CD4-positive, alpha-beta memory T cell (primary cell): ENCODE results near the gene MIPEP. TPM values are rescaled to one million over a fixed set of nuclear protein-coding genes. Genes with fewer than 3 reads are reported as not detected.

Experiments used
- CTCF ChIA-PET: fragments of 350-600 bp; sonication (Branson Sonifier 250); formaldehyde crosslinking; loops from one replicate; lab custom pipeline; 2021; ENCODE audit warnings: inconsistent platforms; ENCODE audit not compliant: partially characterized antibody; lab: Charles Lee
- POLR2A ChIA-PET: fragments of 350-600 bp; sonication (Branson Sonifier 250); formaldehyde crosslinking; loops from one replicate; lab custom pipeline; 2021; ENCODE audit not compliant: partially characterized antibody; lab: Charles Lee
- DNase-seq, 5 donors: peaks; one replicate each; pipeline versions ENCODE4 v3.0.0 to v3.0.0-alpha.2; 2020 to 2022; ENCODE audit warnings: mixed read lengths in 1 of 5
- H3K27ac ChIP-seq: one replicate; pipeline ENCODE4 v1.7.0; 2013; ENCODE audit warnings: low read depth, low read length
- H3K27me3 ChIP-seq: 2 replicates; pipeline ENCODE4 v1.7.0; 2013; ENCODE audit warnings: mild to moderate bottlenecking, low read length, moderate library complexity; ENCODE audit not compliant: insufficient read depth
- H3K36me3 ChIP-seq: 2 replicates; pipeline ENCODE4 v1.7.0; 2013; ENCODE audit warnings: mild to moderate bottlenecking, low read length, moderate library complexity; ENCODE audit not compliant: insufficient read depth
- H3K4me1 ChIP-seq: 2 replicates; pipeline ENCODE4 v1.7.0; 2013; ENCODE audit warnings: mild to moderate bottlenecking, low read length, moderate library complexity; ENCODE audit not compliant: insufficient read depth
- H3K4me3 ChIP-seq, 2 donors: one replicate each; pipeline ENCODE4 v1.7.0; 2013; ENCODE audit warnings: low read length in 2 of 2, mild to moderate bottlenecking in 1 of 2
- H3K9me3 ChIP-seq, 2 donors: one replicate each; pipeline ENCODE4 v1.7.0; 2013; ENCODE audit warnings: low read length in 2 of 2, control low read depth in 1 of 2; ENCODE audit not compliant: control insufficient read depth in 1 of 2
- H3K27ac Mint-ChIP-seq, 7 donors: one replicate each; pipeline ENCODE4 v1.8.0; 2020 to 2021; ENCODE audit warnings: mixed read lengths in 7 of 7, mild to moderate bottlenecking in 6 of 7, inconsistent platforms in 3 of 7, moderate library complexity in 3 of 7
- H3K27me3 Mint-ChIP-seq, 2 donors: one replicate each; pipeline ENCODE4 v1.8.0; 2020 to 2021; ENCODE audit warnings: mixed read lengths in 2 of 2
- H3K36me3 Mint-ChIP-seq, 2 donors: one replicate each; pipeline ENCODE4 v1.8.0; 2020 to 2021; ENCODE audit warnings: mixed read lengths in 2 of 2, inconsistent platforms in 1 of 2, mild to moderate bottlenecking in 1 of 2
- H3K4me1 Mint-ChIP-seq, 4 donors: one replicate each; pipeline ENCODE4 v1.8.0; 2020 to 2021; ENCODE audit warnings: mixed read lengths in 4 of 4, mild to moderate bottlenecking in 1 of 4
- H3K4me3 Mint-ChIP-seq, 8 donors: one replicate each; pipeline ENCODE4 v1.8.0; 2020 to 2021; ENCODE audit warnings: mixed read lengths in 8 of 8, mild to moderate bottlenecking in 7 of 8, moderate library complexity in 6 of 8, inconsistent platforms in 3 of 8
- H3K9me3 Mint-ChIP-seq, 8 donors: one replicate each; pipeline ENCODE4 v1.8.0; 2020 to 2021; ENCODE audit warnings: mixed read lengths in 8 of 8, mild to moderate bottlenecking in 5 of 8, inconsistent platforms in 3 of 8, moderate library complexity in 1 of 8
- intact Hi-C: fragments of 100-400 bp; cut with micrococcal nuclease; formaldehyde crosslinking; loops from one replicate; pipeline ENCODE4 v1.15.1; 2023
- polyA plus RNA-seq, 2 donors: library from polyadenylated mRNA; unstranded; fragments of 300-500 nt; fragmentation: Illumina TruSeq; gene quantifications; one replicate each; pipeline ENCODE4 v1.2.3, GENCODE V29; 2021
- total RNA-seq, 2 experiments: library from RNA; stranded (reverse); gene quantifications; one replicate each; pipeline ENCODE4 v1.2.3, GENCODE V29; 2021

Gene MIPEP
- total and polyA plus RNA-seq, 4 experiments from 2014 or later = 8.8 to 16.4 (median 12.2) TPM

DNA sequence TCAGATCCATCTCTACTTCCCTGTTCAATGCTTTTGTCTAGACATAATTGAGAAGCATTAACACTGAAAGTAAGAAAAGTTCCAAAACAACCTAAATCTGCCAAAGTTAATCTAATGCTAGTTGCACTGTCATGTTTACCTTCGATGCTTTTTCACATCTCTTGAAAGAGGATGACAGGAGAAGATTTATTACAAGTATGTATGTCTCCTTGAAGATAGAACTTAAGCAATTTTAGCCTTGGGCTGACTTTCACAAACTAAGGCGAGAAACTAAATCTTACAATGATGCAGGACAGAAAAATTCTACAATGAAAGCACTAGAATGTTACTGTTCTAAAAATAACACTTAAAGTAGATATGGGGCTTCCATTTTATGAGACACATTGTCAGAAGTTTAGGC lies 64.0 kb downstream of the MIPEP start:
- Histone ChIP-seq H3K4me1 (no peaks in the 10 kb centered on the region), H3K9me3 (no peaks in the 10 kb centered on the region), H3K4me3 (no peak overlapping the region), H3K27ac (no peak overlapping the region), H3K36me3 (no peaks in the 10 kb centered on the region), H3K27me3 (no peaks in the 10 kb centered on the region)
- ChIA-PET CTCF (no interaction called here), POLR2A (no interaction called here)
- peaks cover 0 to 11% (median 2%) of the 10 kb centered on the region in 8 donors for H3K9me3 Mint-ChIP-seq
- H3K36me3 Mint-ChIP-seq = peaks cover 36 to 57% of the 10 kb centered on the region in 2 donors
- H3K4me3 Mint-ChIP-seq = no peak overlapping the region
- H3K4me1 Mint-ChIP-seq = peaks cover 0 to 1% (median 0%) of the 10 kb centered on the region in 4 donors
- intact Hi-C loops = no loop called here
- no peaks in the 10 kb centered on the region for H3K27me3 Mint-ChIP-seq
- no peak for DNase-seq
- H3K27ac Mint-ChIP-seq = no peak overlapping the region

- intact Hi-C loops = no loop called here
- Mint-ChIP-seq H3K4me3 (no peak overlapping the region), H3K27ac (no peak overlapping the region), H3K36me3 (peaks cover 38 to 60% of the 10 kb centered on the region in 2 donors), H3K4me1 (no peaks in the 10 kb centered on the region), H3K27me3 (no peaks in the 10 kb centered on the region), H3K9me3 (peaks cover 0 to 11% (median 2%) of the 10 kb centered on the region in 8 donors)
- Histone ChIP-seq H3K4me3 (no peak overlapping the region), H3K27me3 (no peaks in the 10 kb centered on the region), H3K4me1 (no peaks in the 10 kb centered on the region), H3K27ac (no peak overlapping the region), H3K36me3 (no peaks in the 10 kb centered on the region), H3K9me3 (no peaks in the 10 kb centered on the region)
- ChIA-PET POLR2A (no interaction called here), CTCF (no interaction called here)
- no peak for DNase-seq
Measured at GRCh38 chr13:23824371-23824770, 64.8 kb downstream of the MIPEP start.

- Histone ChIP-seq H3K36me3 (no peaks in the 10 kb centered on the region), H3K4me1 (peaks cover 14% of the 10 kb centered on the region), H3K27me3 (no peaks in the 10 kb centered on the region), H3K27ac (no peak overlapping the region), H3K4me3 (no peak overlapping the region), H3K9me3 (no peaks in the 10 kb centered on the region)
- DNase-seq = no peak
- CTCF ChIA-PET = no interaction called here
- peaks cover 36 to 60% of the 10 kb centered on the region in 2 donors for H3K36me3 Mint-ChIP-seq
- POLR2A ChIA-PET = no interaction called here
- H3K27ac Mint-ChIP-seq = no peak overlapping the region
- H3K9me3 Mint-ChIP-seq = peaks cover 0 to 11% (median 2%) of the 10 kb centered on the region in 8 donors
- intact Hi-C loops = no loop called here
- no peaks in the 10 kb centered on the region for H3K27me3 Mint-ChIP-seq
- peaks cover 5 to 8% (median 7%) of the 10 kb centered on the region in 4 donors for H3K4me1 Mint-ChIP-seq
- H3K4me3 Mint-ChIP-seq = no peak overlapping the region
Measured at GRCh38 chr13:23822252-23822824, 66.9 kb downstream of the MIPEP start.

DNA sequence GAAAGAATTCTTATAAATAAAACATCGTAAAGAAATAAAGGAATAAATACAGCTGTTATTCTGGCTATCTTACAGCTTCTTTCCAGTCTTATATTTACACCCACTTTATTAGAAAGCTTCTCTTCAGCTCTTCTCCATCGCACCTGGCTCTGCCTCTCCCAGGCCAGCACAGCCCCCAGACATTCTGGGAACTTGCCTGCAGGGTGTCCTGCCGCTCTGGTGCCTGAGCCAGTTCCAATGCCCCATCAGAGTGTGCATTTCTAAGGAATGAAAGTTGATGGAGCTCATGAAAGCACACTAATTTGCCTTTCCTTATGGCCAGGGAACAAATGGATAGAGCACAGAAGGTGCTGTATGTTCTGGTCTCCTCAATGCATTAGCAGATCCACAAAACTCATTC lies 68.7 kb downstream of the MIPEP start:
- peaks cover 29 to 51% of the 10 kb centered on the region in 2 donors for H3K36me3 Mint-ChIP-seq
- H3K27ac Mint-ChIP-seq = no peak overlapping the region
- H3K27ac ChIP-seq = no peak overlapping the region
- no peak overlapping the region for H3K4me3 Mint-ChIP-seq
- H3K27me3 ChIP-seq = no peaks in the 10 kb centered on the region
- POLR2A ChIA-PET = no interaction called here
- no peaks in the 10 kb centered on the region for H3K9me3 ChIP-seq
- peaks cover 5 to 9% (median 8%) of the 10 kb centered on the region in 4 donors for H3K4me1 Mint-ChIP-seq
- H3K4me3 ChIP-seq = no peak overlapping the region
- no peaks in the 10 kb centered on the region for H3K27me3 Mint-ChIP-seq
- DNase-seq = no peak
- intact Hi-C loops = no loop called here
- CTCF ChIA-PET = no interaction called here
- no peaks in the 10 kb centered on the region for H3K36me3 ChIP-seq
- peaks cover 14% of the 10 kb centered on the region for H3K4me1 ChIP-seq
- H3K9me3 Mint-ChIP-seq = peaks cover 0 to 10% (median 2%) of the 10 kb centered on the region in 8 donors

DNA sequence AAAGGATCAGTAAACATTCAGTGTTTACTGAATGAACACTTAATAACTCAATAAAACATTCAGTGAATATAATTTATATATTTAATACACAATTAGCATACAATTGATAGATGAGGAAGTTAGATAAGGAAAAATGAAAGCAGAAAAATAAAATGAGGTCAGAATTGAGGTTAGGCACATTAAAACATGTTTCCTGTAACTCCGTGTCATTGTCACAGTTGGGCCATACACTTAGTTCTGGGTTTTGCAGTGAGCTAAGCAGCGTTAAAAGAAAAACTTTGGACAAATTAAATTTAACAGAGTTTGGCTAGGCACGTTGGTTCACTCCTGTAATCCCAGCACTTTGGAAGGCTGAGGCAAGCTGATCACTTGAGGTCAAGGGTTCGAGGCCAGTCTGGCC lies 71.4 kb downstream of the MIPEP start:
- H3K27ac ChIP-seq = no peak overlapping the region
- H3K36me3 ChIP-seq = no peaks in the 10 kb centered on the region
- ChIA-PET POLR2A (no interaction called here), CTCF (interaction anchor here (1.1 kb wide), 1 partner anchor 40 kb away, joined by 3 read pairs; no protein-coding TSS in a partner anchor)
- H3K4me1 ChIP-seq = peaks cover 14% of the 10 kb centered on the region
- H3K27me3 ChIP-seq = no peaks in the 10 kb centered on the region
- no peak overlapping the region for H3K4me3 ChIP-seq
- H3K36me3 Mint-ChIP-seq = peaks cover 11 to 28% of the 10 kb centered on the region in 2 donors
- H3K27me3 Mint-ChIP-seq = no peaks in the 10 kb centered on the region
- peaks cover 5 to 9% (median 8%) of the 10 kb centered on the region in 4 donors for H3K4me1 Mint-ChIP-seq
- peak overlapping the region in 1 of 7 donors; percentile 60 for H3K27ac Mint-ChIP-seq
- peak in 2 of 5 donors; percentile 11 to 21 for DNase-seq
- intact Hi-C loops = no loop called here
- H3K9me3 Mint-ChIP-seq = peaks cover 0 to 2% (median 0%) of the 10 kb centered on the region in 8 donors
- H3K9me3 ChIP-seq = no peaks in the 10 kb centered on the region
- no peak overlapping the region for H3K4me3 Mint-ChIP-seq

DNA sequence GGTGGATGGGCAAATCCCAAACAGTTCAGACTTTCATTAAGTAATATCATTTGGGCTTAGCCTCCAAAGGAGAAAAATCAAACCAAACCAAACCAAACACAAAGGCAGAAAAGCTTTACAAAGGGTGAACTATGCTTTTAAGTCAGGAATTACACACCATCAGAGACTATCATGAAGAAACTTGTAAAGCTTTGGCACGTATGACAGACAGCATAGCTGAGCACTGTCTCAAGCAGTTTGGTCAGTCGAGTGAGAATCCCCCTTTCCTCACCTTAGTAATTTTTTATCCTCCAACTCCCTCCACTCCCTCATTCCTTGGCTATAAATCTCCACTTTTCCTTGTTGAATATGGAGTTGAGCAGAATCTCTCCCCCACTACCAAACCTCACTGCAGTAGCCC lies 72.1 kb downstream of the MIPEP start:
- ChIA-PET CTCF (no interaction called here), POLR2A (no interaction called here)
- no peak overlapping the region for H3K4me3 ChIP-seq
- intact Hi-C loops = no loop called here
- Mint-ChIP-seq H3K4me3 (no peak overlapping the region), H3K4me1 (peaks cover 5 to 9% (median 8%) of the 10 kb centered on the region in 4 donors), H3K27me3 (no peaks in the 10 kb centered on the region), H3K27ac (no peak overlapping the region), H3K9me3 (peaks cover 0 to 2% (median 0%) of the 10 kb centered on the region in 8 donors), H3K36me3 (peaks cover 7 to 21% of the 10 kb centered on the region in 2 donors)
- DNase-seq = no peak
- no peaks in the 10 kb centered on the region for H3K27me3 ChIP-seq
- H3K36me3 ChIP-seq = no peaks in the 10 kb centered on the region
- H3K27ac ChIP-seq = no peak overlapping the region
- no peaks in the 10 kb centered on the region for H3K9me3 ChIP-seq
- H3K4me1 ChIP-seq = peaks cover 14% of the 10 kb centered on the region

- CTCF ChIA-PET = no interaction called here
Measured at GRCh38 chr13:23813635-23814034, 75.6 kb downstream of the MIPEP start.

More at GRCh38 chr13:23813635-23814034, 75.6 kb downstream of the MIPEP start:
- Mint-ChIP-seq H3K27me3 (no peaks in the 10 kb centered on the region), H3K36me3 (peaks cover 3 to 6% of the 10 kb centered on the region in 2 donors), H3K9me3 (peaks cover 0 to 2% (median 0%) of the 10 kb centered on the region in 8 donors), H3K27ac (no peak overlapping the region), H3K4me1 (peaks cover 5 to 9% (median 7%) of the 10 kb centered on the region in 4 donors), H3K4me3 (no peak overlapping the region)
- Histone ChIP-seq H3K4me1 (peaks cover 13% of the 10 kb centered on the region), H3K9me3 (no peaks in the 10 kb centered on the region), H3K27me3 (no peaks in the 10 kb centered on the region), H3K27ac (no peak overlapping the region), H3K36me3 (no peaks in the 10 kb centered on the region), H3K4me3 (no peak overlapping the region)
- intact Hi-C loops = no loop called here
- DNase-seq = no peak
- POLR2A ChIA-PET = no interaction called here
